ENCODE data around the gene CST3. TPM values are rescaled to one million over a fixed set of nuclear protein-coding genes. Genes with fewer than 3 reads are reported as not detected.
A peak's percentile ranks its signal among the peaks of the same experiment; 100 is the strongest.
"Not testable (repeated sequence)": the region's sequence is repeated elsewhere in the genome, so short reads cannot be mapped to it uniquely, and the experiment has no call there.

CST3 gene
- total RNA-seq, 1 donor from 2014 or later, result 291 TPM

DNA sequence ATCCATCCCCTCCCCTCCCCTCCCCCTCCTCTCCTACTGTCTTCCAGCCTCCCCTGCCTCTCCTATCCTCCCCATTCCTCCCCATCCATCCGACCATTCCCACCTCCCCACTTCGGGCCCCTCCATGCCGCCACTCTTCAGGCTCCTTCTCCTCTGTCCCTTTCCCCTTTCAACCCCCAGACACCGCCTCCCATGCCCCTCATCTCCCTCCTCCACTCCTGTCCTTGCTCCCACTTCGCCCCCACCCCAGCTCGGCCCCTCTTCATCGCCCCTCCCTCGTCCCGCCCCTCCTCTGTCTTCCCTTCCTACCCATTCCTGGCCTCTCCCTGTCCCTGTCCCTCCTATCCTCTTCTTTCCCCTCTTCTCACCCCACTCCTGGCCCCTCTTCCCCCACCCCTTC is 554 bp upstream of the CST3 start:
- TF ChIP-seq, protein P1, sequence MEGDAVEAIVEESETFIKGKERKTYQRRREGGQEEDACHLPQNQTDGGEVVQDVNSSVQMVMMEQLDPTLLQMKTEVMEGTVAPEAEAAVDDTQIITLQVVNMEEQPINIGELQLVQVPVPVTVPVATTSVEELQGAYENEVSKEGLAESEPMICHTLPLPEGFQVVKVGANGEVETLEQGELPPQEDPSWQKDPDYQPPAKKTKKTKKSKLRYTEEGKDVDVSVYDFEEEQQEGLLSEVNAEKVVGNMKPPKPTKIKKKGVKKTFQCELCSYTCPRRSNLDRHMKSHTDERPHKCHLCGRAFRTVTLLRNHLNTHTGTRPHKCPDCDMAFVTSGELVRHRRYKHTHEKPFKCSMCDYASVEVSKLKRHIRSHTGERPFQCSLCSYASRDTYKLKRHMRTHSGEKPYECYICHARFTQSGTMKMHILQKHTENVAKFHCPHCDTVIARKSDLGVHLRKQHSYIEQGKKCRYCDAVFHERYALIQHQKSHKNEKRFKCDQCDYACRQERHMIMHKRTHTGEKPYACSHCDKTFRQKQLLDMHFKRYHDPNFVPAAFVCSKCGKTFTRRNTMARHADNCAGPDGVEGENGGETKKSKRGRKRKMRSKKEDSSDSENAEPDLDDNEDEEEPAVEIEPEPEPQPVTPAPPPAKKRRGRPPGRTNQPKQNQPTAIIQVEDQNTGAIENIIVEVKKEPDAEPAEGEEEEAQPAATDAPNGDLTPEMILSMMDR (conservative IDR thresholded peaks at IDR 0.05), result no peak
- Mint-ChIP-seq H3K9me3 (no peaks in the 10 kb centered on the region), H3K4me1 (ENCODE audit: unreplicated experiment) (peaks cover 9% of the 10 kb centered on the region), H3K36me3 (peaks cover 7% of the 10 kb centered on the region), H3K27ac (no peak overlapping the region), H3K4me3 (no peak overlapping the region), H3K27me3 (no peaks in the 10 kb centered on the region)
- DNase-seq (ENCODE audit: extremely low spot score, unreplicated experiment), result no peak

DNA sequence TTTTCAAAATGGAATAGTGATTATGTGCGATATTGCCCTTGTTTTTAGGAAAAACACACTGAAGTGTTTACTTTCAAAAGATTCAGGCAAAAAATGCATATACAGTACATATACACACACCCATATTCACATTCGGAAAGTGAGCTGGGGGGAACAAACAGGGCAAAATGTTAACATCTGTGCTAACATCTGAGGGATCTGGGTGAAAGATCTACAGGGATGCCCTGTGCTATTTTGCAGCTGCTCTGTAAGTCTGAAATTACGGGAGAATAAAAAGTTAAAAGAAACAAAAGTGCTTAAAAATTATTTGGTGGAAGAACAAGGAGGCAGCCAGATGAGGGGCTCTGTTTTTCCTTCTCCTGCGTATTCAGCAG is 860 bp downstream of the CST3 start:
- Mint-ChIP-seq H3K27me3 (no peaks in the 10 kb centered on the region), H3K9me3 (no peaks in the 10 kb centered on the region), H3K4me1 (ENCODE audit: unreplicated experiment) (peaks cover 9% of the 10 kb centered on the region), H3K36me3 (peaks cover 7% of the 10 kb centered on the region), H3K4me3 (peak overlapping the region; percentile 91), H3K27ac (peak overlapping the region; percentile 88)
- DNase-seq (ENCODE audit: extremely low spot score, unreplicated experiment), result no peak
- TF ChIP-seq, protein P1 (conservative IDR thresholded peaks at IDR 0.05), result no peak

DNA sequence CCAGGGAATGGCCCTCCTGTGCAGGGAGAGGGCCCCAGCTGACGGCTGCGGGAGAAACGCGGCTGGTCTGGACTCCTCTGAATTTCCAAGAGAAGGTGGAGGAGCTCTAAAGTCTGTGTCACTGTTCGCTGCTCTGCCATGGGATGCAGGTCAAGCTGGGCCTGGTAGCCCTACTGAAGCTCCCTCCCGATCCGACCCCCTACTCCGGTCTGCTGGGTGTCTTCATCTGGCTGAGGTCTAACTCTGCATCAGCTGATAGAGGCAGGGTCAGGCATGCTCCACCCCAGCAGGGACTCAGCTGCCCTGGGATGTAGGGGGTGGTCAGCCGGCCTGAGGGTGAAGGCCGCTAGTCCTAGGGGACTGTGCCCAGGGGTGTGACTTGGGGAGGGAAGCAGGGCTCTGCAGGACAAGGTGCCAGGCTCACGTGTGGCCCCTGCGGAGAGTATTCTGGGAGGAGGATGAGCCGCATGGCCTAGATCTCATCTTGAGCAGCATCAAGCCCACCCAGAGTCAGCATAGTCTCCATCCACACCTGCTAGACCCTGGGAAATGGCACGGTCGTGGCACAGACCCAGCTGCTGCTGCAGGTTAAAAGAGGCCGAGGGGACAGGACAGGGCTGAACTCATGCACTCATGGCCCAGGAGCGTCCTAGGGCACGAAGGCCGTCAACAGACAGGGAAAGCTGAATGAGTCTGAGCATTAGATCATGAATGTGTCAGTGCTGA is 1.4 kb downstream of the CST3 start:
- Mint-ChIP-seq H3K4me3 (peak overlapping the region; percentile 91), H3K36me3 (peaks cover 7% of the 10 kb centered on the region), H3K27me3 (no peaks in the 10 kb centered on the region), H3K9me3 (no peaks in the 10 kb centered on the region), H3K27ac (peak overlapping the region; percentile 88), H3K4me1 (ENCODE audit: unreplicated experiment) (peaks cover 9% of the 10 kb centered on the region)
- TF ChIP-seq, protein P1 (conservative IDR thresholded peaks at IDR 0.05), result no peak
- DNase-seq (ENCODE audit: extremely low spot score, unreplicated experiment), result no peak

DNA sequence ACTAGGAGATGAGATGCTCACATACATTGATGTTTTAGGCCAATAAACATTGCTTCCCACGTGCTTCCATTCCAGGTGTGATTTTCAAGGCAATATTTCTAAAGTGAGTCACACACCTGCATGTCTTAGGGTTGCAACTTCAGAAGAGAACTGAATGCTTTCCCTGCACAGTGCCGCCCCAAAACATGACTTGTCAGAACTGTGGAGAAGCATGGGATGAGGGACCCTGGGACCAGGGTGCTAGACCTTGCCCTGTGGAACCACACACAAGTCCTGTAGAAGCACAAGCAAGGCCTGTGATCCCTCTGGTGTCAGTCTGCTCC is 2.0 kb downstream of the CST3 start:
- H3K27ac Mint-ChIP-seq; H3K36me3 Mint-ChIP-seq; H3K9me3 Mint-ChIP-seq; DNase-seq (ENCODE audit: extremely low spot score, unreplicated experiment); H3K4me1 Mint-ChIP-seq (ENCODE audit: unreplicated experiment); H3K27me3 Mint-ChIP-seq: not testable (repeated sequence)
- H3K4me3 Mint-ChIP-seq, result peak overlapping the region; percentile 91

DNA sequence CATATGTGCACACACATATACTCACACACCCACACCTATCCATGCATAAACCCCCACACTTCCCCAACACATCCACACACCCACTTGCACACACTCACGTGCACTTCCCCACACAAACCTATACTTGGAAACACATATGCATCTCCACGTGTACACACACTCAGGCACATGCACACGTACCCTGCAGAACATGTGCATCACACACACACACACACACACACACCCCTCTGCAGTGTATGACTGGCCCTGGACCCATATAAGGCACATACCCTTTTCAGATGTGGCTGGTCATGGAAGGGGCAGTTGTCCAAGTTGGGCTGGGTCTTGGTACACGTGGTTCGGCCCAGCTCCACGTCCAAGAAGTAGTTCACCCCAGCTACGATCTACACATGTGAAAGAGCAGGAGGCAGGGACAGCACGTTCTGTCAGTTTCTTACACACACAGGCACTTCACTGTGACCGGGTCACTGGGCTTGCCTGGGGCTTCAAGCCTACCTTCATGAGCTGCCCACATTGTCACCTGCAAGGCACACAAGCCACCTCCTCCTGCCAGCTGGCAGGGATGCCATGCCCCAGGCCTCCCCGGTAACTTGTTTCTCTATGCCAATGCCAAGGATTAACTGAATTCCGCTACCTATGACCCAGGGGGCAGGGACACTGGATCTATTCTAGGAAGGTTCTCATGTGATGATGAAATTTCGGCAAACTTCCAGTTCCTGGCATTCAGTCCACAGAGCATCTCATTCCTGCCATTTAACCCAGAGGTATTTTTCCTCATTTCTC is 2.6 kb downstream of the CST3 start:
- Mint-ChIP-seq H3K27ac (no peak overlapping the region), H3K36me3 (peaks cover 7% of the 10 kb centered on the region), H3K4me3 (peak overlapping the region; percentile 91), H3K4me1 (ENCODE audit: unreplicated experiment) (peaks cover 9% of the 10 kb centered on the region), H3K9me3 (no peaks in the 10 kb centered on the region), H3K27me3 (no peaks in the 10 kb centered on the region)
- TF ChIP-seq, protein P1 (conservative IDR thresholded peaks at IDR 0.05), result no peak
- DNase-seq (ENCODE audit: extremely low spot score, unreplicated experiment), result no peak

DNA sequence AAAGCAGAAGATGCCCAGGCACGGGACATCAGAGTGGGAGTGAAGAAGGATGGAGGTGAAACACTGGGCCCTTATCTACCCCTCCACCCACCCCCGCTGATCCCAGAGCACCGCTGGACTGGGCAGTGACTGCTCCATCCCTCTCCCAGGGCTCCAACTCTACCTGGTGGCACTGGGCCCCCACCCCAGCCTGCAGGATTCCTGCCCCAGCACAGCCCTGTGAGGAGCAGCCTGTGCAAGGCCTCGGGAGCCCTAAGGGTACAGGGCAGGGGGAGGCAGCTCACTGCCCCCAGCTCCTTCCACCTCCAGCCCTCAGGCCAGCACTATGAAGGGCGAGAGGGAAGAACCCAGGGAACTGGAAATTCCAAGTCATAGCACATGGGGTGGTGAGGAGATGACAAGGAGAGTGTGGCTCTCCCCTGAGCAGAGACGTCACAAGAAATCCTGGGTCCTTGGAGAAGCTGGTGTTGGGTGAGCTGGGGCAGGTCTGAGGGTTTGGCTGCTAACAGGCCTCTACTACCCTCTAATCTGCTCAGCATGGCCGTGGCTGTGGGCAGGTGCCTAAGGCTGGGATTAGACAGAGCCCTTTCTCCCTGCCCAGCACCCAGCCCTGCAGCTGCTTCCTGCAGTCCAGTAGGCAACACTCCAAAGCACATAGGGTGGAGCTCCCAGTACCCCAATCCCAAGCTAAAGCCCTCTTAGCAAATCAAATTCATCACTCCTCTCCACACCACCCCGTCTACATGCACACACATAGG is 3.5 kb downstream of the CST3 start:
- no peak for DNase-seq (ENCODE audit: extremely low spot score, unreplicated experiment)
- no peak overlapping the region for H3K4me3 Mint-ChIP-seq
- H3K36me3 Mint-ChIP-seq, result peaks cover 7% of the 10 kb centered on the region

More for the DNA sequence above, 3.5 kb downstream of the CST3 start:
- Mint-ChIP-seq H3K27me3 (no peaks in the 10 kb centered on the region), H3K4me1 (ENCODE audit: unreplicated experiment) (peaks cover 9% of the 10 kb centered on the region), H3K9me3 (no peaks in the 10 kb centered on the region), H3K27ac (peak overlapping the region; percentile 3)
- TF ChIP-seq, protein P1 (conservative IDR thresholded peaks at IDR 0.05), result no peak
